CD4-positive, alpha-beta memory T cell (primary cell): ENCODE results near the gene METRNL. TPM values are rescaled to one million over a fixed set of nuclear protein-coding genes. Genes with fewer than 3 reads are reported as not detected.
"Not testable (repeated sequence)": the region's sequence is repeated elsewhere in the genome, so short reads cannot be mapped to it uniquely, and the experiment has no call there.

Experiments used
- CTCF ChIA-PET: fragments of 350-600 bp; sonication (Branson Sonifier 250); formaldehyde crosslinking; loops from one replicate; lab custom pipeline; 2021; ENCODE audit warnings: inconsistent platforms; ENCODE audit not compliant: partially characterized antibody; lab: Charles Lee
- POLR2A ChIA-PET: fragments of 350-600 bp; sonication (Branson Sonifier 250); formaldehyde crosslinking; loops from one replicate; lab custom pipeline; 2021; ENCODE audit not compliant: partially characterized antibody; lab: Charles Lee
- DNase-seq, 5 donors: peaks; one replicate each; pipeline versions ENCODE4 v3.0.0 to v3.0.0-alpha.2; 2020 to 2022; ENCODE audit warnings: mixed read lengths in 1 of 5
- H3K27ac ChIP-seq: one replicate; pipeline ENCODE4 v1.7.0; 2013; ENCODE audit warnings: low read depth, low read length
- H3K27me3 ChIP-seq: 2 replicates; pipeline ENCODE4 v1.7.0; 2013; ENCODE audit warnings: mild to moderate bottlenecking, low read length, moderate library complexity; ENCODE audit not compliant: insufficient read depth
- H3K36me3 ChIP-seq: 2 replicates; pipeline ENCODE4 v1.7.0; 2013; ENCODE audit warnings: mild to moderate bottlenecking, low read length, moderate library complexity; ENCODE audit not compliant: insufficient read depth
- H3K4me1 ChIP-seq: 2 replicates; pipeline ENCODE4 v1.7.0; 2013; ENCODE audit warnings: mild to moderate bottlenecking, low read length, moderate library complexity; ENCODE audit not compliant: insufficient read depth
- H3K4me3 ChIP-seq, 2 donors: one replicate each; pipeline ENCODE4 v1.7.0; 2013; ENCODE audit warnings: low read length in 2 of 2, mild to moderate bottlenecking in 1 of 2
- H3K9me3 ChIP-seq, 2 donors: one replicate each; pipeline ENCODE4 v1.7.0; 2013; ENCODE audit warnings: low read length in 2 of 2, control low read depth in 1 of 2; ENCODE audit not compliant: control insufficient read depth in 1 of 2
- H3K27ac Mint-ChIP-seq, 7 donors: one replicate each; pipeline ENCODE4 v1.8.0; 2020 to 2021; ENCODE audit warnings: mixed read lengths in 7 of 7, mild to moderate bottlenecking in 6 of 7, inconsistent platforms in 3 of 7, moderate library complexity in 3 of 7
- H3K27me3 Mint-ChIP-seq, 2 donors: one replicate each; pipeline ENCODE4 v1.8.0; 2020 to 2021; ENCODE audit warnings: mixed read lengths in 2 of 2
- H3K36me3 Mint-ChIP-seq, 2 donors: one replicate each; pipeline ENCODE4 v1.8.0; 2020 to 2021; ENCODE audit warnings: mixed read lengths in 2 of 2, inconsistent platforms in 1 of 2, mild to moderate bottlenecking in 1 of 2
- H3K4me1 Mint-ChIP-seq, 4 donors: one replicate each; pipeline ENCODE4 v1.8.0; 2020 to 2021; ENCODE audit warnings: mixed read lengths in 4 of 4, mild to moderate bottlenecking in 1 of 4
- H3K4me3 Mint-ChIP-seq, 8 donors: one replicate each; pipeline ENCODE4 v1.8.0; 2020 to 2021; ENCODE audit warnings: mixed read lengths in 8 of 8, mild to moderate bottlenecking in 7 of 8, moderate library complexity in 6 of 8, inconsistent platforms in 3 of 8
- H3K9me3 Mint-ChIP-seq, 8 donors: one replicate each; pipeline ENCODE4 v1.8.0; 2020 to 2021; ENCODE audit warnings: mixed read lengths in 8 of 8, mild to moderate bottlenecking in 5 of 8, inconsistent platforms in 3 of 8, moderate library complexity in 1 of 8
- intact Hi-C: fragments of 100-400 bp; cut with micrococcal nuclease; formaldehyde crosslinking; loops from one replicate; pipeline ENCODE4 v1.15.1; 2023
- polyA plus RNA-seq, 2 donors: library from polyadenylated mRNA; unstranded; fragments of 300-500 nt; fragmentation: Illumina TruSeq; gene quantifications; one replicate each; pipeline ENCODE4 v1.2.3, GENCODE V29; 2021
- total RNA-seq, 2 experiments: library from RNA; stranded (reverse); gene quantifications; one replicate each; pipeline ENCODE4 v1.2.3, GENCODE V29; 2021

METRNL gene
- total and polyA plus RNA-seq, 4 experiments from 2014 or later, result 0.67 to 6.5 (median 4.0) TPM

GRCh38 chr17:83044479-83044878 lies 34.9 kb upstream of the METRNL start:
- H3K4me3 ChIP-seq, H3K27me3 Mint-ChIP-seq, POLR2A ChIA-PET, H3K36me3 ChIP-seq, DNase-seq, CTCF ChIA-PET, H3K9me3 ChIP-seq, H3K27me3 ChIP-seq, H3K4me3 Mint-ChIP-seq, H3K27ac ChIP-seq: not testable (repeated sequence)
- H3K4me1 ChIP-seq, result peaks cover 18% of the 10 kb centered on the region
- Mint-ChIP-seq H3K4me1 (peaks cover 21 to 45% (median 29%) of the 10 kb centered on the region in 4 donors), H3K27ac (peak overlapping the region in 3 of 7 donors; percentile 16 to 42 (median 22)), H3K36me3 (peaks cover 40 to 43% of the 10 kb centered on the region in 2 donors), H3K9me3 (peaks cover 0 to 24% (median 15%) of the 10 kb centered on the region in 8 donors)
- intact Hi-C loops, result loop anchor here (10.0 kb wide), 2 partner anchors 60 to 180 kb away; no protein-coding TSS in a partner anchor

- Mint-ChIP-seq H3K27ac (peak overlapping the region in 3 of 7 donors; percentile 4 to 74 (median 31)), H3K9me3 (peaks cover 0 to 10% (median 4%) of the 10 kb centered on the region in 8 donors), H3K27me3 (no peaks in the 10 kb centered on the region), H3K4me1 (peaks cover 22 to 53% (median 37%) of the 10 kb centered on the region in 4 donors), H3K36me3 (peaks cover 29 to 31% of the 10 kb centered on the region in 2 donors), H3K4me3 (peak overlapping the region in 5 of 8 donors; percentile 5 to 46 (median 17))
- DNase-seq, result no peak
- POLR2A ChIA-PET, result no interaction called here
- Histone ChIP-seq H3K36me3 (no peaks in the 10 kb centered on the region), H3K27ac (no peak overlapping the region), H3K4me1 (peaks cover 19% of the 10 kb centered on the region), H3K4me3 (no peak overlapping the region), H3K27me3 (no peaks in the 10 kb centered on the region), H3K9me3 (peaks cover 0 to 5% of the 10 kb centered on the region in 2 donors)
- intact Hi-C loops, result loop anchor here (10.0 kb wide), 2 partner anchors 62 to 182 kb away; no protein-coding TSS in a partner anchor
- CTCF ChIA-PET, result no interaction called here
Measured at GRCh38 chr17:83046448-83047181, 32.8 kb upstream of the METRNL start.

GRCh38 chr17:83047182-83047478 lies 32.3 kb upstream of the METRNL start:
- H3K36me3 ChIP-seq, result no peaks in the 10 kb centered on the region
- Mint-ChIP-seq H3K4me1 (peaks cover 22 to 56% (median 40%) of the 10 kb centered on the region in 4 donors), H3K27me3 (no peaks in the 10 kb centered on the region), H3K9me3 (peaks cover 0 to 8% (median 2%) of the 10 kb centered on the region in 8 donors), H3K36me3 (peaks cover 25 to 27% of the 10 kb centered on the region in 2 donors), H3K27ac (peak overlapping the region in 1 of 7 donors; percentile 18), H3K4me3 (peak overlapping the region in 1 of 8 donors; percentile 17)
- H3K27me3 ChIP-seq, result no peaks in the 10 kb centered on the region
- ChIA-PET POLR2A (no interaction called here), CTCF (no interaction called here)
- intact Hi-C loops, result loop anchor here (10.0 kb wide), 2 partner anchors 62 to 182 kb away; no protein-coding TSS in a partner anchor
- H3K4me3 ChIP-seq, result no peak overlapping the region
- DNase-seq, result no peak
- H3K4me1 ChIP-seq, result peaks cover 22% of the 10 kb centered on the region
- H3K9me3 ChIP-seq, result peaks cover 0 to 5% of the 10 kb centered on the region in 2 donors
- H3K27ac ChIP-seq, result no peak overlapping the region

GRCh38 chr17:83047818-83048475 lies 31.5 kb upstream of the METRNL start:
- H3K27me3 Mint-ChIP-seq, H3K9me3 Mint-ChIP-seq, H3K36me3 ChIP-seq, DNase-seq, H3K27me3 ChIP-seq, H3K9me3 ChIP-seq, CTCF ChIA-PET: not testable (repeated sequence)
- POLR2A ChIA-PET, result interaction anchor here (0.9 to 1.6 kb wide), 6 partner anchors 13 to 155 kb away, joined by 3 to 9 read pairs (median 4); partner anchors contain the start of gene METRNL
- Mint-ChIP-seq H3K27ac (peak overlapping the region; percentile 85 to 98 (median 91)), H3K36me3 (peaks cover 18 to 19% of the 10 kb centered on the region in 2 donors), H3K4me1 (peaks cover 22 to 57% (median 39%) of the 10 kb centered on the region in 4 donors), H3K4me3 (peak overlapping the region; percentile 78 to 90 (median 87))
- H3K4me3 ChIP-seq, result peak overlapping the region; percentile 33 to 45
- H3K27ac ChIP-seq, result peak overlapping the region; percentile 54
- H3K4me1 ChIP-seq, result peaks cover 25% of the 10 kb centered on the region
- intact Hi-C loops, result loop anchor here (10.0 kb wide), 2 partner anchors 63 to 183 kb away; no protein-coding TSS in a partner anchor

GRCh38 chr17:83050651-83051395 lies 28.6 kb upstream of the METRNL start:
- Mint-ChIP-seq H3K4me3 (peak overlapping the region; percentile 77 to 89 (median 86)), H3K27ac (peak overlapping the region; percentile 81 to 93 (median 89)), H3K4me1 (peaks cover 16 to 54% (median 35%) of the 10 kb centered on the region in 4 donors), H3K9me3 (peaks cover 0 to 2% (median 0%) of the 10 kb centered on the region in 8 donors), H3K36me3 (peaks cover 6 to 7% of the 10 kb centered on the region in 2 donors), H3K27me3 (no peaks in the 10 kb centered on the region)
- no peaks in the 10 kb centered on the region for H3K27me3 ChIP-seq
- peaks cover 43% of the 10 kb centered on the region for H3K4me1 ChIP-seq
- CTCF ChIA-PET, result interaction anchor here (0.7 kb wide), 1 partner anchor 65 kb away, joined by 3 read pairs; no protein-coding TSS in a partner anchor
- H3K9me3 ChIP-seq, result no peaks in the 10 kb centered on the region
- no peaks in the 10 kb centered on the region for H3K36me3 ChIP-seq
- H3K4me3 ChIP-seq, result peak overlapping the region in 1 of 2 donors; percentile 87
- POLR2A ChIA-PET, result interaction anchor here (0.7 to 1.9 kb wide), 10 partner anchors 21 to 187 kb away, joined by 3 to 19 read pairs (median 5); partner anchors contain the start of gene METRNL
- intact Hi-C loops, result loop anchor here (1.0 kb wide), 1 partner anchor 28 kb away; the partner anchor contains the start of gene METRNL
- H3K27ac ChIP-seq, result peak overlapping the region; percentile 58
- no peak for DNase-seq

- Histone ChIP-seq H3K4me3 (peak overlapping the region; percentile 42 to 87), H3K4me1 (peaks cover 43% of the 10 kb centered on the region), H3K36me3 (no peaks in the 10 kb centered on the region), H3K27me3 (no peaks in the 10 kb centered on the region), H3K27ac (peak overlapping the region; percentile 82), H3K9me3 (no peaks in the 10 kb centered on the region)
- H3K36me3 Mint-ChIP-seq, result peaks cover 3 to 4% of the 10 kb centered on the region in 2 donors
- ChIA-PET CTCF (interaction anchor here (0.7 kb wide), 1 partner anchor 66 kb away, joined by 3 read pairs; no protein-coding TSS in a partner anchor), POLR2A (interaction anchor here (1.0 to 1.9 kb wide), 9 partner anchors 20 to 188 kb away, joined by 3 to 19 read pairs (median 6); partner anchors contain the start of gene METRNL)
- peak overlapping the region; percentile 77 to 88 (median 81) for H3K4me3 Mint-ChIP-seq
- intact Hi-C loops, result loop anchor here (1.0 kb wide), 1 partner anchor 28 kb away; the partner anchor contains the start of gene METRNL
- H3K9me3 Mint-ChIP-seq, result peaks cover 0 to 2% (median 0%) of the 10 kb centered on the region in 8 donors
- H3K4me1 Mint-ChIP-seq, result peaks cover 15 to 50% (median 34%) of the 10 kb centered on the region in 4 donors
- H3K27ac Mint-ChIP-seq, result peak overlapping the region; percentile 81 to 97 (median 90)
- peak; percentile 97 to 100 (median 99) for DNase-seq
- H3K27me3 Mint-ChIP-seq, result no peaks in the 10 kb centered on the region
Measured at GRCh38 chr17:83051396-83052240, 27.8 kb upstream of the METRNL start.
